ENCODE measurements around the gene RANGAP1.

Gene RANGAP1

GRCh38 chr22:41256254-41257253 lies 29.4 kb downstream of the RANGAP1 start:
- no peak for DNase-seq

GRCh38 chr22:41254230-41254629 lies 31.8 kb downstream of the RANGAP1 start:
- no peak for DNase-seq

- DNase-seq = no peak
Measured at GRCh38 chr22:41252365-41252764, 33.6 kb downstream of the RANGAP1 start.

- no peak for DNase-seq
Measured at GRCh38 chr22:41250127-41250526, 35.9 kb downstream of the RANGAP1 start.

GRCh38 chr22:41249442-41249841 lies 36.5 kb downstream of the RANGAP1 start:
- no peak for DNase-seq

- DNase-seq = no peak
Measured at GRCh38 chr22:41248758-41249157, 37.2 kb downstream of the RANGAP1 start.

GRCh38 chr22:41248314-41248713 lies 37.7 kb downstream of the RANGAP1 start:
- DNase-seq = no peak

GRCh38 chr22:41247703-41248102 lies 38.3 kb downstream of the RANGAP1 start:
- DNase-seq = no peak

GRCh38 chr22:41245917-41246499 lies 40.0 kb downstream of the RANGAP1 start:
- no peak for DNase-seq

GRCh38 chr22:41243361-41243760 lies 42.6 kb downstream of the RANGAP1 start:
- no peak for DNase-seq

- DNase-seq = no peak
Measured at GRCh38 chr22:41242396-41243117, 43.4 kb downstream of the RANGAP1 start.

GRCh38 chr22:41241133-41241676 lies 44.8 kb downstream of the RANGAP1 start:
- no peak for DNase-seq

GRCh38 chr22:41240377-41241132 lies 45.4 kb downstream of the RANGAP1 start, which contains the start of gene CHADL:
TSS of gene CHADL (minus strand) at chr22:41240931. CDS start at chr22:41240881, 50 bp downstream.
- DNase-seq = no peak

GRCh38 chr22:41239443-41240128 lies 46.4 kb downstream of the RANGAP1 start:
- no peak for DNase-seq

GRCh38 chr22:41238570-41239442 lies 47.2 kb downstream of the RANGAP1 start:
- no peak for DNase-seq

GRCh38 chr22:41237707-41238569 lies 48.0 kb downstream of the RANGAP1 start:
- peak; percentile 64 to 75 for DNase-seq

- no peak for DNase-seq
Measured at GRCh38 chr22:41237036-41237706, 48.8 kb downstream of the RANGAP1 start.

GRCh38 chr22:41234815-41235695 lies 50.9 kb downstream of the RANGAP1 start:
- DNase-seq = no peak

All from stimulated activated CD4-positive, alpha-beta T cell treated with anti-CD3 and anti-CD28 coated beads, Interleukin-2, amount 100 ng/mL, for 48 hours (primary cell).